Stimulated activated CD8-positive, alpha-beta memory T cell treated with anti-CD3 and anti-CD28 coated beads, Interleukin-15, amount 100 ng/mL, for 48 hours (primary cell): ENCODE measurements around the gene MCOLN1.
"Not testable (repeated sequence)": the region's sequence is repeated elsewhere in the genome, so short reads cannot be mapped to it uniquely, and the experiment has no call there.

Experiments
- DNase-seq, 2 donors: peaks; one replicate each; pipeline ENCODE4 v3.0.0-alpha.2; 2020; ENCODE audit warnings: low read depth in 2 of 2

The MCOLN1 gene

GRCh38 chr19:7575434-7576040 is 53.1 kb downstream of the MCOLN1 start:
- no peak for DNase-seq

- not testable (repeated sequence) for DNase-seq
Observed at GRCh38 chr19:7577422-7577821, 55.0 kb downstream of the MCOLN1 start.

GRCh38 chr19:7578127-7578526 is 55.7 kb downstream of the MCOLN1 start:
- no peak for DNase-seq

- DNase-seq: no peak
Observed at GRCh38 chr19:7579182-7579581, 56.8 kb downstream of the MCOLN1 start.

GRCh38 chr19:7582446-7582845 is 60.0 kb downstream of the MCOLN1 start:
- DNase-seq: no peak
